HepG2 (cell line): ENCODE results near the gene STMN3. TPM values are rescaled to one million over a fixed set of nuclear protein-coding genes. Genes with fewer than 3 reads are reported as not detected.

Source experiments
- ATF2 ChIP-seq: sonication (generic); formaldehyde crosslinking; IDR thresholded peaks from 2 replicates; pipeline ENCODE4 v1.4.0; 2020; ENCODE audit warnings: missing genetic modification reagents
- CREBL2 ChIP-seq: sonication (generic); formaldehyde crosslinking; IDR thresholded peaks from 2 replicates; pipeline ENCODE4 v1.8.1; 2023; ENCODE audit warnings: missing genetic modification reagents, mild to moderate bottlenecking, borderline replicate concordance
- EP300 ChIP-seq, 3 experiments: sonication (generic) in 1 of 3; formaldehyde crosslinking in 1 of 3; IDR thresholded peaks; 2 replicates each; pipeline versions ENCODE4 v1.5.1 to v1.6.1; 2011 to 2020; ENCODE audit warnings: low read depth in 2 of 3, low read length in 2 of 3, borderline replicate concordance in 1 of 3, improper control_type of control experiment in 1 of 3, mild to moderate bottlenecking in 1 of 3, missing genetic modification reagents in 1 of 3, moderate library complexity in 1 of 3
- FOXA1 ChIP-seq, 2 experiments: fragments of 450-650 bp in 1 of 2; sonication (generic) in 1 of 2; formaldehyde crosslinking in 1 of 2; IDR thresholded peaks; 2 replicates each; pipeline versions ENCODE4 v1.4.0 to v1.6.1; 2016 to 2020; ENCODE audit warnings: missing genetic modification reagents in 1 of 2
- SAFB2 ChIP-seq: sonication (generic); formaldehyde crosslinking; IDR thresholded peaks from 2 replicates; pipeline ENCODE4 v1.5.1; 2020; ENCODE audit warnings: missing genetic modification reagents, low read depth, mild to moderate bottlenecking, borderline replicate concordance
- YEATS4 ChIP-seq: sonication (generic); formaldehyde crosslinking; IDR thresholded peaks from 2 replicates; pipeline ENCODE4 v1.4.0; 2020; ENCODE audit warnings: missing genetic modification reagents, borderline replicate concordance
- ZBTB38 ChIP-seq: sonication (generic); formaldehyde crosslinking; IDR thresholded peaks from 2 replicates; pipeline ENCODE4 v1.5.1; 2020; ENCODE audit warnings: mild to moderate bottlenecking, missing genetic modification reagents
- ZNF12 ChIP-seq: sonication (generic); formaldehyde crosslinking; IDR thresholded peaks from 2 replicates; pipeline ENCODE4 v1.5.0; 2020; ENCODE audit warnings: missing genetic modification reagents
- polyA plus RNA-seq, 8 experiments: library from polyadenylated mRNA; depleted of rRNA in 3 of 8; stranded (reverse) in 7 of 8; unstranded in 1 of 8; fragments of >200 nt; fragmentation: Illumina TruSeq in 4 of 8; extraction: Trizol in 4 of 8; gene quantifications; 2 replicates each; pipeline versions ENCODE4 v1.2.1 to v1.2.3, GENCODE V29; 2011 to 2016; ENCODE audit warnings: low read depth in 4 of 8, missing spikeins in 1 of 8, mixed read lengths in 1 of 8; ENCODE audit not compliant: insufficient read depth in 1 of 8
- total RNA-seq, 5 experiments: library from RNA; depleted of rRNA; stranded (reverse); fragments of >200 nt; fragmentation: Illumina TruSeq; extraction: Trizol; gene quantifications; 2 replicates each; pipeline ENCODE4 v1.2.3, GENCODE V29; 2016; ENCODE audit warnings: low read depth in 1 of 5
- TF ChIP-seq, protein P1 (sequence below): sonication (generic); formaldehyde crosslinking; IDR thresholded peaks from 2 replicates; pipeline ENCODE4 v1.4.0; 2020; ENCODE audit warnings: missing genetic modification reagents
- TF ChIP-seq, protein P2 (sequence below): sonication (generic); formaldehyde crosslinking; IDR thresholded peaks from 2 replicates; pipeline ENCODE4 v1.5.0; 2020; ENCODE audit warnings: mild to moderate bottlenecking, missing genetic modification reagents, borderline replicate concordance
- TF ChIP-seq, protein P3 (sequence below): sonication (generic); formaldehyde crosslinking; conservative IDR thresholded peaks from 2 replicates; pipeline ENCODE4 v1.8.0; 2022; ENCODE audit warnings: mild to moderate bottlenecking, moderate library complexity, missing genetic modification reagents
- TF ChIP-seq, protein P4 (sequence below): sonication (generic); formaldehyde crosslinking; IDR thresholded peaks from 2 replicates; pipeline ENCODE4 v1.5.0; 2020; ENCODE audit warnings: mild to moderate bottlenecking, missing genetic modification reagents

Gene STMN3
- total and polyA plus RNA-seq, 2 of the 13 experiments (the other 11 are each of a cell fraction or from before 2014, with no cell fraction given), result 21.0 to 48.3 TPM

- TF ChIP-seq, protein P1, sequence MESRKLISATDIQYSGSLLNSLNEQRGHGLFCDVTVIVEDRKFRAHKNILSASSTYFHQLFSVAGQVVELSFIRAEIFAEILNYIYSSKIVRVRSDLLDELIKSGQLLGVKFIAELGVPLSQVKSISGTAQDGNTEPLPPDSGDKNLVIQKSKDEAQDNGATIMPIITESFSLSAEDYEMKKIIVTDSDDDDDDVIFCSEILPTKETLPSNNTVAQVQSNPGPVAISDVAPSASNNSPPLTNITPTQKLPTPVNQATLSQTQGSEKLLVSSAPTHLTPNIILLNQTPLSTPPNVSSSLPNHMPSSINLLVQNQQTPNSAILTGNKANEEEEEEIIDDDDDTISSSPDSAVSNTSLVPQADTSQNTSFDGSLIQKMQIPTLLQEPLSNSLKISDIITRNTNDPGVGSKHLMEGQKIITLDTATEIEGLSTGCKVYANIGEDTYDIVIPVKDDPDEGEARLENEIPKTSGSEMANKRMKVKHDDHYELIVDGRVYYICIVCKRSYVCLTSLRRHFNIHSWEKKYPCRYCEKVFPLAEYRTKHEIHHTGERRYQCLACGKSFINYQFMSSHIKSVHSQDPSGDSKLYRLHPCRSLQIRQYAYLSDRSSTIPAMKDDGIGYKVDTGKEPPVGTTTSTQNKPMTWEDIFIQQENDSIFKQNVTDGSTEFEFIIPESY, result peak; percentile 33; the same call in 1 of the 2 replicates
- peak in 1 of 2 experiments; percentile 51; a peak in 1 of 4 replicates for TF ChIP-seq EP300 (IDR thresholded peaks at IDR 0.05; ENCODE audit: low read depth in 2 of 2, low read length in 2 of 2)
- no peak for TF ChIP-seq EP300 (CRISPR knock-in tag; IDR thresholded peaks at IDR 0.05; ENCODE audit: borderline replicate concordance)
- no peak for TF ChIP-seq SAFB2
- peak; percentile 90 for TF ChIP-seq ZNF12 (CRISPR knock-in tag)
- TF ChIP-seq, protein P2, sequence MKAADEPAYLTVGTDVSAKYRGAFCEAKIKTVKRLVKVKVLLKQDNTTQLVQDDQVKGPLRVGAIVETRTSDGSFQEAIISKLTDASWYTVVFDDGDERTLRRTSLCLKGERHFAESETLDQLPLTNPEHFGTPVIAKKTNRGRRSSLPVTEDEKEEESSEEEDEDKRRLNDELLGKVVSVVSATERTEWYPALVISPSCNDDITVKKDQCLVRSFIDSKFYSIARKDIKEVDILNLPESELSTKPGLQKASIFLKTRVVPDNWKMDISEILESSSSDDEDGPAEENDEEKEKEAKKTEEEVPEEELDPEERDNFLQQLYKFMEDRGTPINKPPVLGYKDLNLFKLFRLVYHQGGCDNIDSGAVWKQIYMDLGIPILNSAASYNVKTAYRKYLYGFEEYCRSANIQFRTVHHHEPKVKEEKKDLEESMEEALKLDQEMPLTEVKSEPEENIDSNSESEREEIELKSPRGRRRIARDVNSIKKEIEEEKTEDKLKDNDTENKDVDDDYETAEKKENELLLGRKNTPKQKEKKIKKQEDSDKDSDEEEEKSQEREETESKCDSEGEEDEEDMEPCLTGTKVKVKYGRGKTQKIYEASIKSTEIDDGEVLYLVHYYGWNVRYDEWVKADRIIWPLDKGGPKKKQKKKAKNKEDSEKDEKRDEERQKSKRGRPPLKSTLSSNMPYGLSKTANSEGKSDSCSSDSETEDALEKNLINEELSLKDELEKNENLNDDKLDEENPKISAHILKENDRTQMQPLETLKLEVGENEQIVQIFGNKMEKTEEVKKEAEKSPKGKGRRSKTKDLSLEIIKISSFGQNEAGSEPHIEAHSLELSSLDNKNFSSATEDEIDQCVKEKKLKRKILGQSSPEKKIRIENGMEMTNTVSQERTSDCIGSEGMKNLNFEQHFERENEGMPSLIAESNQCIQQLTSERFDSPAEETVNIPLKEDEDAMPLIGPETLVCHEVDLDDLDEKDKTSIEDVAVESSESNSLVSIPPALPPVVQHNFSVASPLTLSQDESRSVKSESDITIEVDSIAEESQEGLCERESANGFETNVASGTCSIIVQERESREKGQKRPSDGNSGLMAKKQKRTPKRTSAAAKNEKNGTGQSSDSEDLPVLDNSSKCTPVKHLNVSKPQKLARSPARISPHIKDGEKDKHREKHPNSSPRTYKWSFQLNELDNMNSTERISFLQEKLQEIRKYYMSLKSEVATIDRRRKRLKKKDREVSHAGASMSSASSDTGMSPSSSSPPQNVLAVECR (CRISPR knock-in tag), result no peak; the same call in 1 of the 2 replicates
- TF ChIP-seq, protein P3, sequence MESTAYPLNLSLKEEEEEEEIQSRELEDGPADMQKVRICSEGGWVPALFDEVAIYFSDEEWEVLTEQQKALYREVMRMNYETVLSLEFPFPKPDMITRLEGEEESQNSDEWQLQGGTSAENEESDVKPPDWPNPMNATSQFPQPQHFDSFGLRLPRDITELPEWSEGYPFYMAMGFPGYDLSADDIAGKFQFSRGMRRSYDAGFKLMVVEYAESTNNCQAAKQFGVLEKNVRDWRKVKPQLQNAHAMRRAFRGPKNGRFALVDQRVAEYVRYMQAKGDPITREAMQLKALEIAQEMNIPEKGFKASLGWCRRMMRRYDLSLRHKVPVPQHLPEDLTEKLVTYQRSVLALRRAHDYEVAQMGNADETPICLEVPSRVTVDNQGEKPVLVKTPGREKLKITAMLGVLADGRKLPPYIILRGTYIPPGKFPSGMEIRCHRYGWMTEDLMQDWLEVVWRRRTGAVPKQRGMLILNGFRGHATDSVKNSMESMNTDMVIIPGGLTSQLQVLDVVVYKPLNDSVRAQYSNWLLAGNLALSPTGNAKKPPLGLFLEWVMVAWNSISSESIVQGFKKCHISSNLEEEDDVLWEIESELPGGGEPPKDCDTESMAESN (CRISPR knock-in tag), result peak; percentile 86; the same call in 1 of the 2 replicates
- no peak for TF ChIP-seq FOXA1 (IDR thresholded peaks at IDR 0.05)
- TF ChIP-seq FOXA1 (CRISPR knock-in tag; IDR thresholded peaks at IDR 0.05), result peak; percentile 71
- TF ChIP-seq YEATS4, result no peak
- peak; percentile 63; the same call in 1 of the 2 replicates for TF ChIP-seq ZBTB38 (CRISPR knock-in tag)
- TF ChIP-seq, protein P4, sequence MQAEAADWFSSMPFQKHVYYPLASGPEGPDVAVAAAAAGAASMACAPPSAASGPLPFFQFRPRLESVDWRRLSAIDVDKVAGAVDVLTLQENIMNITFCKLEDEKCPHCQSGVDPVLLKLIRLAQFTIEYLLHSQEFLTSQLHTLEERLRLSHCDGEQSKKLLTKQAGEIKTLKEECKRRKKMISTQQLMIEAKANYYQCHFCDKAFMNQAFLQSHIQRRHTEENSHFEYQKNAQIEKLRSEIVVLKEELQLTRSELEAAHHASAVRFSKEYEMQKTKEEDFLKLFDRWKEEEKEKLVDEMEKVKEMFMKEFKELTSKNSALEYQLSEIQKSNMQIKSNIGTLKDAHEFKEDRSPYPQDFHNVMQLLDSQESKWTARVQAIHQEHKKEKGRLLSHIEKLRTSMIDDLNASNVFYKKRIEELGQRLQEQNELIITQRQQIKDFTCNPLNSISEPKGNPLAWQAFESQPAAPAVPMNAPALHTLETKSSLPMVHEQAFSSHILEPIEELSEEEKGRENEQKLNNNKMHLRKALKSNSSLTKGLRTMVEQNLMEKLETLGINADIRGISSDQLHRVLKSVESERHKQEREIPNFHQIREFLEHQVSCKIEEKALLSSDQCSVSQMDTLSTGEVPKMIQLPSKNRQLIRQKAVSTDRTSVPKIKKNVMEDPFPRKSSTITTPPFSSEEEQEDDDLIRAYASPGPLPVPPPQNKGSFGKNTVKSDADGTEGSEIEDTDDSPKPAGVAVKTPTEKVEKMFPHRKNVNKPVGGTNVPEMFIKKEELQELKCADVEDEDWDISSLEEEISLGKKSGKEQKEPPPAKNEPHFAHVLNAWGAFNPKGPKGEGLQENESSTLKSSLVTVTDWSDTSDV, result no peak
- TF ChIP-seq CREBL2 (CRISPR knock-in tag), result no peak
- TF ChIP-seq ATF2 (CRISPR knock-in tag), result no peak
Observed at GRCh38 chr20:63624486-63624885, 28.7 kb downstream of the STMN3 start (continued).
